SJCRH30 (cell line): ENCODE data around the gene SPDYE6. TPM values are rescaled to one million over a fixed set of nuclear protein-coding genes. Genes with fewer than 3 reads are reported as not detected.
A peak's percentile ranks its signal among the peaks of the same experiment; 100 is the strongest.
"Not testable (repeated sequence)": the region's sequence is repeated elsewhere in the genome, so short reads cannot be mapped to it uniquely, and the experiment has no call there.

ENCODE experiments used
- DNase-seq, 2 experiments: peaks; one replicate each; pipeline ENCODE4 v3.0.0-alpha.2; 2015 to 2020
- H3K27ac ChIP-seq: fragments of 250-450 bp; sonication (Bioruptor Pico); 2 replicates; pipeline ENCODE4 v1.5.1; 2020; ENCODE audit warnings: mild to moderate bottlenecking, moderate library complexity
- H3K27me3 ChIP-seq: fragments of 250-450 bp; sonication (Bioruptor Pico); 2 replicates; pipeline ENCODE4 v1.5.1; 2020; ENCODE audit warnings: mild to moderate bottlenecking, moderate library complexity
- H3K36me3 ChIP-seq: fragments of 250-450 bp; sonication (Bioruptor Pico); 2 replicates; pipeline ENCODE4 v1.5.1; 2020; ENCODE audit warnings: mild to moderate bottlenecking, moderate library complexity
- H3K4me1 ChIP-seq: fragments of 250-450 bp; sonication (Bioruptor Pico); 2 replicates; pipeline ENCODE4 v1.5.1; 2020; ENCODE audit warnings: mild to moderate bottlenecking, moderate library complexity
- H3K4me3 ChIP-seq: fragments of 250-450 bp; sonication (Bioruptor Pico); 2 replicates; pipeline ENCODE4 v1.5.1; 2020; ENCODE audit warnings: mild to moderate bottlenecking, moderate library complexity
- H3K9me3 ChIP-seq: fragments of 250-450 bp; sonication (Bioruptor Pico); replicated peaks from 2 replicates; pipeline ENCODE4 v1.5.1; 2020; ENCODE audit warnings: mild to moderate bottlenecking, moderate library complexity
- total RNA-seq: library from RNA; depleted of rRNA; stranded (reverse); fragments of >200 nt; shearing (Covaris generic); gene quantifications from 2 replicates; pipeline ENCODE4 v1.2.3, GENCODE V29; 2014

SPDYE6 gene
- total RNA-seq, 1 experiment from 2014 or later, result not detected

GRCh38 chr7:102313997-102314780 lies 42.1 kb downstream of the SPDYE6 start:
- H3K9me3 ChIP-seq, result no peaks in the 10 kb centered on the region
- H3K27ac ChIP-seq, result no peak overlapping the region
- DNase-seq, result no peak
- H3K36me3 ChIP-seq, result peaks cover 55% of the 10 kb centered on the region
- H3K4me1 ChIP-seq, result no peaks in the 10 kb centered on the region
- no peak overlapping the region for H3K4me3 ChIP-seq
- H3K27me3 ChIP-seq, result no peaks in the 10 kb centered on the region

DNA sequence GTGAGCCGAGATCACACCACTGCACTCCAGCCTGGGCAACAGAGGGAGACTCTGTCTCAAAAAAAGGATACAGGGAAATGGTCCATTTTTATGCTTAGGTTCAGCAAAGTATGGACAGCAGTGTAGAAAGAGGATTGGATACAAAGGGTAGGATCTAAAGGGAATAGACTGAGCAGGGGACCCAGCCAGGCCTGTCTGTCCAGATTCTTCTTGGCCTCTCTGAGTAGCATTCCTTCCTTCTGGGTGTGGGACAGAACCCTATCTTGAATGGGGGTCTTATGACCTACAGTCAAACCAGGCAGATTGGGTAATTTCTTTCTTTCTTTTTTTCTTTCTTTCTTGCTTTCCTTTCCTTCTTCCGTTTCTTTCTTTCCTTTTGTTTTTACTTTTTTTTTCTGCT lies 43.9 kb downstream of the SPDYE6 start:
- peaks cover 53% of the 10 kb centered on the region for H3K36me3 ChIP-seq
- peaks cover 6% of the 10 kb centered on the region for H3K4me1 ChIP-seq
- no peak overlapping the region for H3K27ac ChIP-seq
- H3K9me3 ChIP-seq, result no peaks in the 10 kb centered on the region
- no peak overlapping the region for H3K4me3 ChIP-seq
- no peak for DNase-seq
- no peaks in the 10 kb centered on the region for H3K27me3 ChIP-seq

DNA sequence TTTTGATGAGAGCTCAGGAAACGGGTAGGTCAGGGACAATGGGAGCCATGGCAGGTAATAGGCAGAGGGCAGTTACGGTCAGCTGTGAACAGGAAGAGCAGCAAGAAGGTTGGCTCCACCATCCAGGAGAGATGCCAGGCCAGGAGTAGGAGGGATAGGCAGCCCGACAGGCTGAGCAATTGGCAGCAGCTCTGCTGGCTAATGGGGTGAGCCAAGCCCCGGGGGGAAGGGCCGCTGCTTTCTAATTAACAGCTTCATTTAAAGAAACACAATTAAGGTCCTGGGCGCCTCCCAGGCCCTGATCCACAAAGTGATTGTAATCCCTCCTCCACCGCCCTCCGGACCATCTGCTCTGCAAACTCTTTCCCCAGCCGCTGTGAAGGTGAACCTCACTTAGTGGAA lies 45.8 kb downstream of the SPDYE6 start:
- Histone ChIP-seq H3K4me1 (peaks cover 18% of the 10 kb centered on the region), H3K4me3 (no peak overlapping the region), H3K27ac (no peak overlapping the region), H3K27me3 (no peaks in the 10 kb centered on the region), H3K36me3 (peaks cover 42% of the 10 kb centered on the region), H3K9me3 (no peaks in the 10 kb centered on the region)
- DNase-seq, result no peak

DNA sequence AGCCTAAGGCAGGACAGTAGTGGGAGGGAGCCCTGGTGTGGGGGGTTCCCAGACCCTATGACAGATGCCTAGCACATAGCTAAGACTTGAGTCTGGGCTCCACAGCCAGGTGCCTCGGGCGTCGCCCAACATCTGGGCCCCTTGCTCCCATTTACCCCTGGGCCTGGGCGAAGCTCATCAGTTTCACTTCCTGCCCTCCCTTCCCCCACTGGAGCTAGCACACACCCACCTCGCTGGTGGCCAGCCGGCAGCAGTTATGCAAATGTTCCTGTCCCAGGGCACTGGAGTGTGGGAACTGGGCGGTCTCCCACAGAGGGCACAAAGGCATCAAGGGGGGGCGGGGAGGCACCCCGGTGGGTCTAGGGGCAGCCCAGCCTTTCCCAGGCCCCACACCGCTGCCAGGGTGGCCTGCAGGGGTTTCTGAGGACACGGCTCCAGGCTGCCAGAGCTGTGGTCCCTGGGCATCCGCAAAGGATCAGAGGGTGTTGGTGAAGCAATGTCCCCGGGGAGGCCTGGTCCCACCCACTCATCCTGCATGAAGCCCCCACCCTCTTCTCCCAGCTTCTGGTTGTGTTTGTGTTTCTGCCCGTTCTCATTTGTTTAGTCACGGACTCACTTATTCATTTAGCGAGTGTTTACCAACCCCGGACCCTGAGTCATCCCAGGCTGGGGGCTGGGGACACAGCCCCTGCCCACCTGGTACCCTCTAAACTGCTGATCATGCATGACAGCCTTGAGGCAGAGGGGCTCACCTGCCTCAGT lies 49.1 kb downstream of the SPDYE6 start:
- peaks cover 50% of the 10 kb centered on the region for H3K4me1 ChIP-seq
- H3K9me3 ChIP-seq, result no peaks in the 10 kb centered on the region
- peak overlapping the region; percentile 70 for H3K27ac ChIP-seq
- peak; percentile 90 to 91 for DNase-seq
- no peak overlapping the region for H3K4me3 ChIP-seq
- H3K27me3 ChIP-seq, result no peaks in the 10 kb centered on the region
- peaks cover 23% of the 10 kb centered on the region for H3K36me3 ChIP-seq

- Histone ChIP-seq H3K4me1 (peaks cover 58% of the 10 kb centered on the region), H3K36me3 (peaks cover 17% of the 10 kb centered on the region)
Observed at GRCh38 chr7:102305414-102306268, 50.6 kb downstream of the SPDYE6 start.

GRCh38 chr7:102304668-102305067 lies 51.6 kb downstream of the SPDYE6 start:
- DNase-seq, result peak; percentile 55 to 63

More at GRCh38 chr7:102305414-102306268, 50.6 kb downstream of the SPDYE6 start:
- Histone ChIP-seq H3K27me3 (no peaks in the 10 kb centered on the region), H3K27ac (no peak overlapping the region; the same call in 1 of the 2 replicates), H3K9me3 (no peaks in the 10 kb centered on the region), H3K4me3 (no peak overlapping the region)
- no peak for DNase-seq

GRCh38 chr7:102303669-102304422 lies 52.4 kb downstream of the SPDYE6 start:
- H3K36me3 ChIP-seq, result peaks cover 10% of the 10 kb centered on the region
- H3K4me1 ChIP-seq, result peaks cover 58% of the 10 kb centered on the region
- H3K4me3 ChIP-seq, result no peak overlapping the region
- peak; percentile 98 to 99 for DNase-seq
- H3K27ac ChIP-seq, result peak overlapping the region; percentile 88
- no peaks in the 10 kb centered on the region for H3K9me3 ChIP-seq
- no peaks in the 10 kb centered on the region for H3K27me3 ChIP-seq

More at GRCh38 chr7:102304668-102305067, 51.6 kb downstream of the SPDYE6 start:
- H3K27me3 ChIP-seq, result no peaks in the 10 kb centered on the region
- H3K4me3 ChIP-seq, result no peak overlapping the region
- peak overlapping the region; percentile 88 for H3K27ac ChIP-seq
- no peaks in the 10 kb centered on the region for H3K9me3 ChIP-seq
- peaks cover 58% of the 10 kb centered on the region for H3K4me1 ChIP-seq
- H3K36me3 ChIP-seq, result peaks cover 16% of the 10 kb centered on the region

GRCh38 chr7:102302025-102302424 lies 54.2 kb downstream of the SPDYE6 start:
- peaks cover 49% of the 10 kb centered on the region for H3K4me1 ChIP-seq
- peak overlapping the region; percentile 88; the same call in 1 of the 2 replicates for H3K27ac ChIP-seq
- no peak overlapping the region for H3K4me3 ChIP-seq
- DNase-seq, result peak; percentile 54 to 55
- no peaks in the 10 kb centered on the region for H3K36me3 ChIP-seq
- H3K9me3 ChIP-seq, result no peaks in the 10 kb centered on the region
- H3K27me3 ChIP-seq, result no peaks in the 10 kb centered on the region

- not testable (repeated sequence) for H3K9me3 ChIP-seq, H3K36me3 ChIP-seq, DNase-seq, H3K4me3 ChIP-seq, H3K27me3 ChIP-seq
- Histone ChIP-seq H3K4me1 (peaks cover 42% of the 10 kb centered on the region), H3K27ac (peak overlapping the region; percentile 88; the same call in 1 of the 2 replicates)
Observed at GRCh38 chr7:102301367-102301766, 54.9 kb downstream of the SPDYE6 start.

DNA sequence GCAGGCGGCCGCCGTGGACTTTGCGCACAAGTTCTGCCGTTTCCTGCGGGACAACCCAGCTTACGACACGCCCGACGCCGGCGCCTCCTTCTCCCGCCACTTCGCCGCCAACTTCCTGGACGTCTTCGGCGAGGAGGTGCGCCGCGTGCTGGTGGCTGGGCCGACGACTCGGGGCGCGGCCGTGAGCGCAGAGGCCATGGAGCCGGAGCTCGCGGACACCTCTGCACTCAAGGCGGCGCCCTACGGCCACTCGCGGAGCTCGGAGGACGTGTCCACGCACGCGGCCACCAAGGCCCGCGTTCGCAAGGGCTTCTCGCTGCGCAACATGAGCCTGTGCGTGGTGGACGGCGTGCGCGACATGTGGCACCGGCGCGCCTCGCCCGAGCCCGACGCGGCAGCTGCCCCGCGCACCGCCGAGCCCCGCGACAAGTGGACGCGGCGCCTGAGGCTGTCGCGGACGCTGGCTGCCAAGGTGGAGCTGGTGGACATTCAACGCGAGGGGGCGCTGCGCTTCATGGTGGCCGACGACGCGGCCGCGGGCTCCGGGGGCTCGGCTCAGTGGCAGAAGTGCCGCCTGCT lies 55.5 kb downstream of the SPDYE6 start:
- peaks cover 40% of the 10 kb centered on the region for H3K4me1 ChIP-seq

DNA sequence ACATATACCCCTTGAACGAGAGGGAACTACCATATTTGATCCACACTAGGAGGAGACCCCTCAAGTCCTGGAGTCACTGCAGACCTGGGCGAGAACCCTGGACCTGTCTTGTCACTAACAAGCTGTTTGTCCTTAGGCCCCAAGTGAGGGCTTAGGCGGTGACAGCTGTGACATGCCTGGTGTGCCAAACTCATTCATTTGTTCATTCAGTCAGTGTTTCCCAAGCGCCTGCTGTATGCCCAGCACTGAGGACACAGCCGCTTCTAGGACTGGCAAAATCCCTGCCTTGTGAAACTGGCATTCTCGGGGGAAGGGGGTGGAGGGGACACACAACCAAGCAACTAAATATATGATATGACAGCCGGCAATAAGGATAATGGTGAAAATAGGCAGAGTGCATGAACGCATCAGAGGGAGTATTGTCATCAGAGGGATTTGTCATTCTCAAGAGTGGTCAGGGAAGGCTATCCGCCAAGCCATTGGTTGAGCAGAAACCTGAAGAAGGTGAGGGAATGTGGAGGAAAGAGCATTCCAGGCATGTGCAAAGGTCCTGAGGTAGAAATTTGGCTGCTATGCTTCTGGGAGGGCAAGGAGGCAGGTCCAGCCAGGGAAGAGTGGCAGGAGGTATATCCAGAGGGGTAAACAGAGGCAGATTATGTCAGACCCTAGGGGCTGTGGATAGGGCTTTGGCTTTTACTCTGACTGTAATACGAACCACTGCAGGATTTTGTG lies 58.6 kb downstream of the SPDYE6 start:
- peaks cover 14% of the 10 kb centered on the region for H3K4me1 ChIP-seq
- H3K36me3 ChIP-seq, result no peaks in the 10 kb centered on the region; the same call in 1 of the 2 replicates

More for the DNA sequence above, 55.5 kb downstream of the SPDYE6 start:
- Histone ChIP-seq H3K27me3 (no peaks in the 10 kb centered on the region), H3K36me3 (no peaks in the 10 kb centered on the region), H3K9me3 (no peaks in the 10 kb centered on the region), H3K4me3 (no peak overlapping the region), H3K27ac (no peak overlapping the region)
- DNase-seq, result no peak

GRCh38 chr7:102296514-102296913 lies 59.7 kb downstream of the SPDYE6 start:
- Histone ChIP-seq H3K27ac (no peak overlapping the region), H3K9me3 (no peaks in the 10 kb centered on the region), H3K36me3 (no peaks in the 10 kb centered on the region; the same call in 1 of the 2 replicates), H3K27me3 (no peaks in the 10 kb centered on the region), H3K4me3 (no peak overlapping the region), H3K4me1 (peaks cover 2% of the 10 kb centered on the region; the same call in 1 of the 2 replicates)
- no peak for DNase-seq

More for the DNA sequence above, 58.6 kb downstream of the SPDYE6 start:
- Histone ChIP-seq H3K27ac (no peak overlapping the region), H3K4me3 (no peak overlapping the region), H3K27me3 (no peaks in the 10 kb centered on the region), H3K9me3 (no peaks in the 10 kb centered on the region)
- no peak for DNase-seq

- H3K9me3 ChIP-seq, result no peaks in the 10 kb centered on the region
- DNase-seq, result no peak
- no peaks in the 10 kb centered on the region; the same call in 1 of the 2 replicates for H3K4me1 ChIP-seq
- H3K4me3 ChIP-seq, result no peak overlapping the region
- H3K27ac ChIP-seq, result no peak overlapping the region
- no peaks in the 10 kb centered on the region for H3K27me3 ChIP-seq
- H3K36me3 ChIP-seq, result no peaks in the 10 kb centered on the region; the same call in 1 of the 2 replicates
Observed at GRCh38 chr7:102296179-102296438, 60.1 kb downstream of the SPDYE6 start.
